Stimulated activated naive CD4-positive, alpha-beta T cell treated with Interleukin-2 at 50 U/mL for 16 hours (primary cell): ENCODE measurements around the gene FAT1.

Experiments used
- DNase-seq: peaks from one replicate; lab custom pipeline; 2025; lab: John Stamatoyannopoulos, UW

The FAT1 gene

DNA sequence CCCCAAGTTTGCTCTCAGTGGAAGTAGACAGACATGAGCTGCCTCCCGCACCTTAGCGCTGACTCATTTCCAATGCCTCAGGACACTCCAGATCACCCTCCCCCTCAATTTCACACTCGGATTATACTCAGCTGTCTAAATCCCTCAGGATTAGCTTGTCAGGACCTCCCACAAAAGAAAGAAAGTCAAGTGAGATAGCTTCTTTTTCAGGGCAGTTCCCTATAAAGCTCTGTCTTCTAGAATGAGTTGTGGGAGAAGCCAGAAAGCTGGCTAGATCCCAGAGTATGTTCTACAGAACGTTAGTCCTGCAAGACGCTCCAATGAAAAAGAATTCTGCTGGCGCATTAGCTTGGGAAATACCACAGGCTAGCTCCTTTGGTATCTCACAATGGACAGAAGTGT, 117.1 kb downstream of the FAT1 start:
- DNase-seq, result no peak

DNA sequence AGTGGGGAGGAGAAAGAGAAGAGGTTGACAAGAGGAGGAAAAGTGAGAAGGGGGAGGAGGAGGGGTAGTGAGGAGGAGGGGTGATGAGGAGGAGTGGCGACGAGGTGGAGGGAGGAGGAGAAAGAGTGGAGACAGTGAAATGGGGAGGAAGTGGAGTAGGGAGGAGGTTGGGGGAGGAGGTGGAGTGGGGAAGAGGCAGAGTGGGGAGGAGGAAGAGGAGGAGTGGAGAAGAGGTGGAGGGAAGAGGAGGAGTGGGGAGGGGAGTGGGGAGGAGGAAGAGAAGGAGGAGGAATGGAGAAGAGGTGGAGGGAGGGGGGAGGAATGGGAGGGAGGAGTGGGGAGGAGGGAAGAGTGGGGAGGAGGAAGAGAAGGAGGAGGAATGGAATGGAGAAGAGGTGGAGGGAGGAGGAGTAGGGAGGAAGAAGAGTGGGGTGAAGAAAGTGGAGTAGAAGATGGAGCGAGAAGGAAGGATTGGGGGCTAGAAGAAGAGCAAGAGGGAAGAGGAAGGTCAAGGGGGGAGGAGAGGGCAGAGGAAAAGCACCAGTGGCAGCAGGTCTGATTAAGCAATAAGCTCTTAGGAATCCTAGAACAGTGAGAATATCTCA, 118.3 kb downstream of the FAT1 start:
- no peak for DNase-seq

DNA sequence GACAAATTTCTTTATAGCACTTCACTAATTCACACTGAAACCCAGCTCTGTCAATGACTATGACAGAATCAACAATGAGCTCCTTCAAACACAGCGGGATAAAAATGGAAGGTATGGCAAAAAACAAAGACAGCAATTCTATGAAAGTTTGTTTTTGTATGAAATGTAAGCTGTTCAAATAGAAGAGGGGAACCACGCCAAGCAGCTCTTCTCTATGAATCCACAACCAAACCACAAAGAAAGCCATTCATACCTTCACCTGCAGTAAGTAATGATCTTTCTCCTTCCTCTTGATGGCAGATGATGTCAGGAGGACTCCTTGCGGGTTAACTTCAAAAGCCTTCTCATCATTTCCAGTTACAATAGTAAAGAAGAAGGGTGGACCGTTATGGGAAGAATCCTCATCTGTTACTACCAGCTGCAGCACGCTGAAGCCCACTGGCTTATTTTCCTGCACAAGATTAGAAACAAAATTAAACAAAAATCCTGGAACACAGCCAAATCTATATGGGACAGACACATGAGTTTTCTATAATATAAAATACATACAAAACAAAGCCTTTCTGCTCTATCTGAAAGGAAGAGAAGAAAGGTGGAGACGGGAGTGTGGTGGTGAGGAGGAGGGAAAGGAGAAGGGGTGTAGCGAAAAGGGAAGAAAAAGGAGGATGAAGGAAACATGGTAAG, 119.4 kb downstream of the FAT1 start:
- no peak for DNase-seq

DNA sequence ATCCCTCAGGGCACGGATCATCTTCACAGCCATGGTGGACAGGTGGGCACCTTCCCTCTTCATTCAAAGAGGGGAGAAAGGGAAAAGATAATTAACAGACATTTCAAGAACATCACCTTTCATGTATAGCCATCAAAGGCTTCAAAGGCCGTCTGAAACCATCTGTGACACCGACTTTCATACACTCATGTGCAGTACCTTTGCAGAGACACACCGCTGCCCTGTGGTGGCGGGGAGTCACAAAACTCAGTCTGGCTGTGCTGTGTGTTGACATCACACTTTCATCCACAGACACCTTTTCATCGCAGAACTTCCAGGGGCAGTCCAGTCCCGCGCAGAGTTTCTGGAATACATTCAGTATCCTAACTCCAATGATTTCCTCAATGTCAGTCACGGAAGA, 120.7 kb downstream of the FAT1 start:
- DNase-seq, result no peak

DNA sequence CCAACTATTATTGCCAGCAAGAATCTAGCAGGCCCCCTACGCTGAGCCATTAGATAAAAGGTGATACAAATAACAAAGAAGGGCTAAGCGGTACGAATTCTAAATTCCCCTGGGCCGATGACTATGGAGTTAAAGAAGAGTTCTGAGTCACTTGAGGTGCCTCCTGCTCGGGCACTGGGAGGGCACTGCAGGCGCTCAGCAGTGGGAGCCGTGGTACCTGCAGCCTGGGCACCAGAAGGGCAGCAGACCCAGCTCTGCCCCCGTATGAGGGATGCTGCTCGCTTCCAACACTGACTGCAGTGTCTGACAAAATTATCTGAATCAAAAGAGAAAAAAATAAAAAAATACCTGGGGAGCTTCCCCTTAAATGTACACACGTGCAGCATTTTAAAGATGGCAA, 124.2 kb downstream of the FAT1 start:
- no peak for DNase-seq

DNA sequence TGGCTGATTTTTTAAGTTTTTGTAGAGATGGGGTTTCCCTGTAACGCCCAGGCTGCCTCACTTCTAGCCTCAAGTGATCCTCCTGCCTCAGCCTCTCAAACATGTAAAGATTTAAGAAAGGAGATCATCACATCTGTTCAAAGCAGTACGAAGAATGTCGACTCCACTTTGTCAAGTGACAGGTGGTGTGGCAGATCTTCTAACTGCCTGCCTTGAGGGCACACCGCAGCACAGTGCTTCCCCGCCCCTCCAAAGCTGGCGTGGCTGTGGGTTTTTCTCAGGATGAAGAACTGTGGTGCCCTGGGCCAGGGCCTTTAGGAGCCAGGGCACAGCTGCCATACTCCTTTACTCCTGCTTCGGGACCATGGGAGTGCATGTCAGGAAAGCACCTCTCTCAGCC, 125.0 kb downstream of the FAT1 start:
- no peak for DNase-seq

DNA sequence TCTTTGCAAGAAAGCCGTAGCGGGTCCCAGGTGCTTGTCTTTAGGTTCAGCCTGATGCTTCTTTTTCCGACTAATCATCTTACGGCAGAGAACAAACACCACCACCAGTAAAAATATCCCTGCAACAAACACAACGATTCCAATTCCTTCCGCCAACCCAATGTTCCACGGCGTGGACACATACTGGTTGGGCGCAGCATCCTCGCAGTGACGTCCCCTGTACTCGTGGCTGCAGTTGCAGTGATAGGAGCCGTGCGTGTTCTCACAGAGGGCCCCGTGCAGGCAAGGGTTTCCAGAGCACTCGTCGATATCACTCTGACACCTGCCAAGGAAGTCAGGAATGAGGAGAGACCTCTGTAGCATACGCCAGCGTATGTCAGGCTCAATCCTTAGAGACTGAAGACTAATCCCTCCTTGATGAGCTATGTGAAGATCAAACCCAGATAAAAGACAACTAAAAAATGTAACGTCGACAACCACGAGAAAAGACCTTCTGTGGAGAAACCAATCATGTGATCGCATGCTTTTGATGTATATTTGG, 126.7 kb downstream of the FAT1 start:
- no peak for DNase-seq

DNA sequence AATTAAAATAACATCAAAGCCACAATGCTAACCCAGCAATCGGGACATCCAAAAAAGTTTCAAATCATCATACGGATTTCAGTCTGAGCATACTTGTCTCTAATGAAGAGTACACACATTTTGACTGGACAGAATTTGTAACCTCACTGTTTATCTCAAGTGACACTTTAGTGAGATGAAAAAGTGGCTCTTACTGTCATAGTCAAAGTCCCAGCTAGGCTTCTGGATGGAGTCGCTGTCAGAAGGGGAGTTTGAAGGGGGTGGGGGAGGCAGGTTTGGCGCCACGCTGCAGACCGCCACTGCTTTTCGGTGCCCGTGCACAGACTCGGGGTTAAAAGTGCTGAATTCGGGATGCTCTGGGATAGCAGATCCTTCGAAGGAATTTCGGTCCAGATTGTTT, 127.3 kb downstream of the FAT1 start:
- DNase-seq, result no peak

DNA sequence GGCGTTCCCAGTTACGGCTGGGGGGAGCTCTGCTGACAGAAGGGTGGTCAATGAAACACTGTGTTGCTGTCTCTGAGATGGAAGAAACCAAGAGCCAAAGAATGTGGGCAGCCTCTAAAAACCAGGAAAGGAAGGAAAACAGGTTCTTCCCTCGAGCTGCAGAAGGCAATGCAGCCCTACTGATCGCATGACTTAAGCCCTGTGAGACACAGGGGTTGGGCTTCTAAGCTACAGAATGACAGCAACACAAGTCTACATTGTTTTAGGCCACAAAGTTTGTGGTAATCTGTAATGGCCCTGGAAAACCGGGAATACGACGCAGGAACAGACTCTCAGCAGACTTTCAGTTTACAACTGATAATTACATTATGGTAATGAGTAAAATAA, 130.1 kb downstream of the FAT1 start:
- no peak for DNase-seq

DNA sequence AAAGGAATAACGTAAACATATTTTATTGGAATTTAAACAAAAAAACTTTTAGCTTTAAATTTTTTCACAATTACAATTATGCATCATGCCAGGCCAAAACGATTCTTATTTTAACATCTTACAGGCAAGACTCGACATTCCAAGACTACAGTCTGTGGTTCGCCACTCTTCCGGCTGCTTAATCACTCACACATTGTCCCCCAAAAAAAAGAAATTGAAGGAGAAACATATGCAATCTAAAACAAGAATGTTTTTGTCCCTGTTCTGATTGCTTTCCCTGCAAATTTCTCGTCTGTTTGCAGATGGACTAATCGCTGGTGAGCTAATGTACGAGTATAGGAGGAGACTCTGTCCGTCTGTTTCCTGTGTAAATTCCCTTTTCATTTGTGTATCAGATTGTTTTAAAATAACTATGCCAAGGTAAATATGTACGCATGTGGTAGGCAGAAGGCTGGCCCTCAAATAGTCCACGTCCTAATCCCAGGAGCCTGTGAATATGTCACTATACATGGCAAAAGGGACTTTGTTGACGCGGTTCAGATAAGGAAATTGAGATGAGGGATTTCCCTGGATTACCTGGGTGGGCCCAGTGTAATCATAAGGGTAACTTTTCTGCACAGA, 130.6 kb downstream of the FAT1 start:
- DNase-seq, result no peak

DNA sequence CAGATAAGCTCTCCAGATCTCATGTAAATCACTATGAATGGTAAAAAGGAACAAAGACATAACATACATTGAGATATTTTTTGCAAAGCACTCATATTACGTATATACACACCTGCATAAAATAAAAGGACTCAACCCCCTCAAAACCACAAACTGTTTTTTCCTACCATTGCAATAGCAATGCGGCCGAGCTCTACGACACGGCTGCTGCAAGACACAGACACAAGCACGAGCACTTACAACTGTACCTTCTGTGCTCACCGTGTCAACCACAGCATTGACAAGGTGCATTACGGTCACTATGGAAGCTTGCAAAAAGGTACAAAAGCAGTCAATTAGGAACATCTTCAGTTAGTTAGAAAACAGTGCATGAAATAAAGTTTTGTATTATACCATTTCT, 131.2 kb downstream of the FAT1 start:
- DNase-seq, result no peak

DNA sequence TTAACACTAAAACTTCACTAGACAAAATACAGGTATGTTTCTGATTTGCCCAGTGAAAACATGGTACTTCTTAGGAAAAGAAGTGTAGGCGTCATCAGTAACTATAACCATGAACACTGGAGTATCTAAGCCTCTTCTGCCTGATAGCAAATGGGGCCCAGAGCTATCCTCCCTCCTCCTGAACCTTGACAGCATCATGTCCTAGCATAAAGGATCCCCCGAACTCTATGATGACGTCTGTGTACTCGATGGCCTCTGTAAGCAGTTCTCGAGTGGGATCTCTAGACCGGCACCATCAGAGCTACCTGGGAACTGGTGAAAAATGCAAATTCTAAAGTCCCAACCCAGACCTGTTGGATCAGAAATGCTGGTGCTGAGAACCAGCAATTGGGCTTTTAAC, 132.0 kb downstream of the FAT1 start:
- no peak for DNase-seq

DNA sequence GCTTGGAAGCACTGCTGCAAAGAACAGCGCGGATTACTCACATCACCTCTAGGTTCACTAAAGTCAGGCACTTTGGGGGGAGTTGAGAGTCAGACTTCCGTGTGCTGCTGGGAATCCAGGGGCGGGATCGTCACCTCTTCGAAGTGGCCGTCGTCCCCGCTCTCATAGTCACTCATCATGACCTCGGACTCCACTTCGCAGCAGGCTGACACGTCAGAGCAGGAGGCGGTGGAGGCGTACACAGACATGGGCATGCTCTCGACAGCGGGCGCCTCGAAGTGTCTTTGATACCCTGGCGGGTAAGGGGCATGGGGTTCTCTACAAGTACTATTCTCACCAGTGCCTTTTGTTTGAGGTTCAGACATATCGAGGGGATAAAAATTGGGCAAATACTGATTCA, 135.2 kb downstream of the FAT1 start:
- no peak for DNase-seq

DNA sequence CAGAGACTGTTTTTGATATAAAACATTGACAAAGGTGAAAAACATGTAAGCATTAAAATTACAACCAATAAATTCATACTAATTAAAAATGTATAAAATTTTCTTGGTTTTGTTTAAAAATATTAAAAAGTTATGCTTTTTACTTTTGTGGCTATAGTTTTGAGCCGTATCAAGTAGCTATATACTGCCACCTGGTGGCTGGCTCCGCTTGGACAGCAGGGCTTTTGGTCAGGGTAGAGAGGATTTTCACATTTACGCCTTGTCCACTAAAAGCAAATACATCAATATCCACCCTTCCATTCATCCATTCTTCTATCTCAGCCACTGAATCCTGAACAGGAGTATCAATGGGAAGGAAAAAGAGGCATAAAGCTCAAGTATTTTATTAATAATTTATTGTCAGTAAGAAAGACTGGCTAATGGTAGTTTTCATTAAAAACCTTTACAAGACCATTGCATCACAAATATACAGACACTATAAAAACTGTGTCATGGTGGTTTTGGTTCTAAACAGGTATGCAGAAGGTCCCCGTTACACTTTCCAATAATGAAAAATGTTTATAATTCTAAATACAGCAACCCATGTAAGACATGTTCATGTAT, 136.1 kb downstream of the FAT1 start:
- DNase-seq, result peak; percentile 29

DNA sequence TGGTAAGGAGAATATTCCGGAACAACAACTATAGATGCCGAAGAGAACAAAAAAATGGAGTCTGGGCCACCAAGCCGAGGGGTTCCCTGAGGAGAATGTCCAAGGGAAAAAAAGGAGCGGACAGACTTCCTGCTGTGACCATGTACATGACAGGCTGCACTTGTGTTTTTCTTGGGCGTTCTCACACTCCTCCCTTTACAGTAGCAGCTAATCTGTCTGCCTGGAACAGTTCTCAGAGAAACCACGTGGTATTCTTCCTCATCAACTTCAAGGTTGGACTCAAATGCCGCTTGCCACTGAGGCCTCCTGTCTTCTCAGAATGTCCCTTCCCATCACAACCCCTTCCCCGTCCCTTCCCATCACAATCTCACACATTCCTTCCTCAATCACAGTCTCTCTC, 137.5 kb downstream of the FAT1 start:
- no peak for DNase-seq

DNA sequence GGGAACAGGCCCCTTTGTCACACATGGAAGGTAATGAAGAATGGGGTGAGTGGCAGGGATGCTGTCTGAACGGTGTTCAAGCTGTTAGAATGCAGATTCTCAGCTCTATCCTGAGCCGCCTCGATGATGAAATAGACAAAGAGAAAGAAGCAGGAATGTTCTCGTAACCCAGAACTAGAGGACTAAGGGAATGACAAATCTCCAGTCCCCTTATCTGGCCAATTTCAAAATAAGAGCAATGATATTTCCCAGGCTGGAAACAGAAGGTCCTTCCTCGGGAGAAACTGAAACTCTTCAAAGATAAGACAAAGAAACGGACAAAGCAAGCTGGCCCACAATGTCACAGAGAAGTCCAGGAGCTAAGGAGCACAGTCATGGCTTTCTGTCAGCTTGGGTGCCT, 138.7 kb downstream of the FAT1 start:
- DNase-seq, result no peak

DNA sequence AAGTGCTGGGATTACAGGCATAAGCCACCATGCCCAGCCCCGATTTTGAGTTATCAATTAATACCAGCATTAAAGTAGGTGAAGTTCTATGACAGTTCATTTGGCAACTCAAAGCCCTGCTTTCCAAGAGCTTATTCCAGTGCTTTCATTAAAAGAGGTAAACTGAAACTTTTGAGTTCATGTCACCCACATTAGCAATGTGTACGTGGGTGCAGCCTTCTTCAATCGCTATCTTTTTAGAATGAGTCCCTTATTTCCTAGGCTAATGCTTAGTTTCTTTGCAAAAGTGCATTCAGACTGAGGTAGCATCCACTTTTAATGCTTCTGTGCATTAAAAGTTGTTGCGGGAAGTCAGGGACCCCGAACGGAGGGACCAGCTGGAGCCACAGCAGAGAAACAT, 142.2 kb downstream of the FAT1 start:
- DNase-seq, result no peak

DNA sequence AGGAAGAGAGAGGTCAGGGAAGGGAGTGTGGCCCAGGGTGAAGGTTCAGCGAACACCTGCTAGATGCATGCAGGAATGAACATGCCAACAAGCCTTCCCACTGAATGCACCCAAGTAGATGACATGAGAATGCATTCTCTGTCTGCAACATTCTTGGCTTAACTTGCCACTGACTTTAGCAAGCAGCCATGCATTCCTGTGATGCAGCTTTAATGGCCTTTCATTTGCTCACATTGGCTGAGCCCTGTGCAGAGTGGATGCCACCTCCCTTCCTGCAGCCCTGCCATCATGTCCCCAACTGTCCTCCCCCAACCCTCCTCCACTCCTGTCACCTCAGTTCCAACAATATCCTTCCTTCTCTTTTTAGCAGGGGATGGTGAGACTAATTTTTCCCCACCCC, 143.0 kb downstream of the FAT1 start:
- no peak for DNase-seq

DNA sequence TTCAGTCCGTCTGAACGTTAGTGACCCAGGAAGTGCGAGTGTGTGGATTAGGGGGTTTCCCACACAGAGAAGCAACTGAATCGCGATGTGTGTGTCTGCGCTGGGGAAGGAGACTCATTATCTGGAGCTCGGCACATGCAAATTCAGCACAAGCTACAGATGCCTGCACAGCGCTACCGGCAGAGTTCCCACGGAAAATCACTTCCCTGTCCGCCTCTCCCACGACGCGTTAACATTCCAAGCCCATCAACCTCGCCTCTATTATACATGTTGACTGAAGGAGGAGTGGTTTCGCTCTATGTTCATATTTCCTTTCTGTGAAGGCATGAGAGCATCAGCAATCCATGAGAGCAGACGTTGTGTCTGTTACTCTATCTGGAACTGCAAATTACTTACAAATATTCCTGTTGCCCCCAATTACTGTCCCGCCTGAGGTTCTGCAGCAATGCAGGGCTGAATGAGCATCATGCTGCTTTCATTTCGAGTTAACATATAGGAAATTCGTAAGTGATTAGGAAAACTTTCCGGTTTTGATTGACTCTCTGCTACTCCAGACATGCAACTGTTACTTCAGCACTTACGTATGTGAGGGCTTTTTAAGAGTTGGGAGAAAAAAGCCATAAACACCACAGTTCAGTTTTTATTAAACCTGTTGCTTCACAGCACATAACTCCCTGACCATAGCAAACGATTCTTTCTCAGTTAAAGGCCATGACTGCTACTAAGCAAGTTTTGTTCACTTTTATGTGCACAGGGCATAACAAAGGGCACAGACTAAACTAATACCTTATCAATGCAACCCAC, 153.3 kb downstream of the FAT1 start:
- DNase-seq, result no peak

DNA sequence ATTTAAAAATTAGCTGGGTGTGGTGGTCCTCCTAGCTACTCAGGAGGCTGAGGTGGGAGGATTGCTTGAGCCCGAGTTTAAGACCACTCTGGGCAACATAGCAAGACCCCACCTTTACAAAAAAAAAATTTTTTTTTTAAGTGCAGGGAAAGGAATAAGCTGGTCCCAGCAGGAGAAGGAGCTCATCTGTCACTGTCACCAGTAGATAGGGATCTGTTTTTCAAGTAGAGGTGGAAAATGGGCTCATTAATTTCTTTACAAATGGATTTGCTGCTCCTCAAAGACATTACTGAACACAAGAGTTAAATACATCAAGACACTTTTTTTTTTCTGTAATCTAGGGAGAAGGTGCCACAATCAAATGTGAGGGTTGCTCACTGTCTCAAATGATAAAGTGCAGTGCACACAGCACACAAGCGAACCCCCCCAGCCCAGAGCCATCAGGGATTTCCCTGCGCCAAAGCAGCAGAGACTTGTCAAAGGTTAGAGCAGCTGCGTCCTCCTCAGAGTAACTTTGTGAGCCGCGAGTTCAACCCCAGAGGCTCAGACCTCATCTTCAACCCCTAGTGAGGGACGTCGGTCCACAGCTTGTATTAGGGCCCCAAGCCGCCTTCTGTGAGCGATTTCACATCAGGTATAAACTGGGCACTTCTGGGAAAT, 154.0 kb downstream of the FAT1 start:
- DNase-seq, result no peak

DNA sequence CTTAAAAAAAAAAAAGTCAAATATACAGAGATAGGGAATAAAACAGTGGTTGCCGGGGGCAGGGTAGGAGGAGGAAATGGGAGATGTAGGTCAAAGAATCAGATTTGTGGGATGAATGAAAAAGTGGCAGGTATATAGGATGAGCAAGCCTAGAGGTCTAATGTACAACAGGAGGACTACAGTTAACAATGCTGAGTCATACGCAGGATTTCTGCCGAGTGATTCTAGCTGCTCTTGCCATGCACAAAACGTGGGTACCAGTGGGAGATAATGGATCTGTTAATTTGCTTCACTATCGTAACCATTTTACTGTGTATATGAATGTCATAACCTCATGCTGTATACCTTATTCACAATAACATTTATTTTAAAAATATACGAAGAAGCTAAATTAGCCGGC, 157.6 kb downstream of the FAT1 start:
- no peak for DNase-seq

DNA sequence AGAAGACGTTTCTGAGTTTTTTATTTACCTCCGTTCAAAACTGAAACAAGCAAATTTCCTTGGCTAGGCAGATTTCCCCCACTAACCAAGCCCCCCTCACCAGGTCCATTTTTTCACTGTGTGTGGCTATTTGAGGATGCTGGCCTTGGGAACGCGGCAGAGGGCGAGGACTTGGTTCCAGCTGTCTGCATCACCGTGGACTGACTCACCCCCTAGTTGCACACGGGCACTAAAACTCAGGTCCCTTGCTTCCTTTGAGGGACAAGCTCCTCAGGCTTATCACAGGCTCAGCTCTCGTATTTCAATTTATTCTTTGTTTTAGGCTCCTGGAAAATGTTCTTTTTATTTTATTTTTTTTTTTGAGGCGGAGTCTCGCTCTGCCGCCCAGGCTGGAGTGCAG, 159.9 kb downstream of the FAT1 start:
- DNase-seq, result no peak
